NCI-H82 treated with DMSO at 0.1 percent for 48 hours (cell line): ENCODE data around the gene PFDN1.

Source experiments
- DNase-seq: peaks from one replicate; lab custom pipeline; 2025; ENCODE audit not compliant: unreplicated experiment; lab: John Stamatoyannopoulos, UW

Gene PFDN1

GRCh38 chr5:140240987-140241706, 61.8 kb downstream of the PFDN1 start:
- DNase-seq: peak; percentile 1

GRCh38 chr5:140239939-140240700, 62.8 kb downstream of the PFDN1 start:
- DNase-seq: no peak

GRCh38 chr5:140239461-140239860, 63.4 kb downstream of the PFDN1 start:
- no peak for DNase-seq

GRCh38 chr5:140238756-140239155, 64.1 kb downstream of the PFDN1 start:
- DNase-seq: no peak

- DNase-seq: no peak
Observed at GRCh38 chr5:140236891-140237598, 65.9 kb downstream of the PFDN1 start.

- no peak for DNase-seq
Observed at GRCh38 chr5:140235791-140236551, 66.9 kb downstream of the PFDN1 start.

- DNase-seq: no peak
Observed at GRCh38 chr5:140234377-140234989, 68.4 kb downstream of the PFDN1 start.

- no peak for DNase-seq
Observed at GRCh38 chr5:140232731-140233130, 70.2 kb downstream of the PFDN1 start.

- DNase-seq: no peak
Observed at GRCh38 chr5:140230373-140230772, 72.5 kb downstream of the PFDN1 start.

GRCh38 chr5:140228364-140228837, 74.5 kb downstream of the PFDN1 start:
- no peak for DNase-seq

- DNase-seq: no peak
Observed at GRCh38 chr5:140227046-140227445, 75.9 kb downstream of the PFDN1 start.

- no peak for DNase-seq
Observed at GRCh38 chr5:140225396-140225795, 77.5 kb downstream of the PFDN1 start.

- DNase-seq: no peak
Observed at GRCh38 chr5:140224658-140225057, 78.2 kb downstream of the PFDN1 start.

GRCh38 chr5:140223567-140223966, 79.3 kb downstream of the PFDN1 start:
- no peak for DNase-seq

GRCh38 chr5:140222416-140222815, 80.5 kb downstream of the PFDN1 start:
- DNase-seq: no peak

- DNase-seq: no peak
Observed at GRCh38 chr5:140221697-140222223, 81.1 kb downstream of the PFDN1 start.

GRCh38 chr5:140220698-140221064, 82.2 kb downstream of the PFDN1 start:
- DNase-seq: no peak

GRCh38 chr5:140220032-140220697, 82.7 kb downstream of the PFDN1 start:
- DNase-seq: no peak

- no peak for DNase-seq
Observed at GRCh38 chr5:140219068-140219991, 83.6 kb downstream of the PFDN1 start.
